Measurements from ENCODE around the gene CCDC71L.

CCDC71L gene

GRCh38 chr7:106658316-106659165 lies 2.4 kb downstream of the CCDC71L start:
- DNase-seq = no peak

- no peak for DNase-seq
These were observed 3.6 kb downstream of the CCDC71L start for GRCh38 chr7:106657085-106657991.

DNA sequence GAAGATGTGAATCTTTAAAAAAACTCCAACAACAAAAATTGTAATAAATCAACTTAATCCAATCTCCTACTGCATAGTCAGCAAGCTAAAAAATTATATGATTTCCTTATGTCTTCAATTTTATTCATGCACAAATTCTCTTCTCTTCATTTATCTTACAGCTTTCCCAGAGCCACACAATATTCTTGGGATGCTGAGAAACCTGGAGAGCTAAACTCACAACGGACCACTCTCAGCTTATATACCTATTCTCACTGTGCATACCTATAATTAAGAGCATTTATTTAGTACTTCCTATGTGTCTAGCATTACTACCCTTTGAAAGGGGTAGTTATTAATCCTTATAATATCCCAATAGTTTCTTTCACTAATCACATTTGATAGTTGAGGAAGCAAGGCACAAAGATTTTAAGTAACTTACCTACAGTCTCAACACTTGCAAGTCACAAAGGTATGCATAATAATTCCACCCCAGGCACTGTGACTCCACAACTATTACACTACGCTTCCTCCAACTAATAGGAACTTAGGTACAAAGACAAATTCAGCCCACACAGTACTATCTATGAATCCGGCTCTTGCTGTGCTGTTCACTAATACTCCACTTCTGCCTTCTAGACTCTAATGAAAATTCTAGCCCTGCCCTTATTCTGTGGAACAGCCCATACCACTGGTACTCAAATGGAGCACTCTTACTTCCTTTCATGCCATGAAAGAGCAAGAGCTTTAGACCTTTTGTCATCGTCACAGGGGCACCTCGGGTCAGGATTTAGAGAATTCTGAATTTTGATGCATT lies 5.1 kb downstream of the CCDC71L start:
- no peak for DNase-seq

- DNase-seq = no peak
These were observed 7.5 kb downstream of the CCDC71L start for GRCh38 chr7:106653488-106653887.

DNA sequence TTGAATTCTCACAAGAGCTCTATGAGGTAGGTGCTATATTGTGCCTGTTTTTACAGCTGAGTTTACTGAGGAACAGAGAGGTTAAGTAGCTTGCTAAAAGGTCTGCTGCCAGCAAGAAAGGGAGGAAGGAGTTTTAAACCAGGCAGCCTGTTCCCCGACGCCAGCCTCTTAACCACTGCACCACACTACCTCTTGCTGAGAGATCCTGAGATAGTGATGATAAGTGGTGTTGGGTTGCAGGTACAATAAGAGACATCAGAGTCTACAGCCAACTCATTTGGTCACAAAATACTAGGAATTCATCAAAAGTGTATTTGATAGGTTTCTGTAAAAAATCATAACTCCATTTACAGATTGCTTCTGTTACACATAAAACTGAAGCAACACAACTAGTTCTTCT lies 8.0 kb downstream of the CCDC71L start:
- no peak for DNase-seq

- no peak for DNase-seq
These were observed 8.9 kb downstream of the CCDC71L start for GRCh38 chr7:106652092-106652491.

DNA sequence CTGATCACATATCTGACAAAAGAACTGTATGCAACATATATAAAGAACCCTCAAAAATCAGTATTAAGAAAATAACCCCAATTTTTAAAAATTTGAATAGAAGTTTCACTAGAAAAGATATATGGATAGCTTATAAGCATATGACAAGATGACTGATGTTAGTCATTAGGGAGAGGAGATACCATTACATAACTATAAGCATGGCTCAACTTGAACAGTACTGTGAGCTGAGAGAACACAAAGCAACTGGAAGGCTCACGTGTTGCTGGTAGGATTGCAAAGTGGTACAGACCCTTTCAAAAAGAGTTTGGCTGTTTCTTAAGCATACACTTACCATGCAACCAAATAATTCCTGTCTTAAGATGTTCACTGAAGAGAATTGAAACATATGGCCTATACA lies 14.7 kb downstream of the CCDC71L start:
- DNase-seq = no peak

GRCh38 chr7:106644999-106645398 lies 16.0 kb downstream of the CCDC71L start:
- DNase-seq = no peak

- DNase-seq = no peak
These were observed 17.6 kb downstream of the CCDC71L start for GRCh38 chr7:106643216-106644000.

DNA sequence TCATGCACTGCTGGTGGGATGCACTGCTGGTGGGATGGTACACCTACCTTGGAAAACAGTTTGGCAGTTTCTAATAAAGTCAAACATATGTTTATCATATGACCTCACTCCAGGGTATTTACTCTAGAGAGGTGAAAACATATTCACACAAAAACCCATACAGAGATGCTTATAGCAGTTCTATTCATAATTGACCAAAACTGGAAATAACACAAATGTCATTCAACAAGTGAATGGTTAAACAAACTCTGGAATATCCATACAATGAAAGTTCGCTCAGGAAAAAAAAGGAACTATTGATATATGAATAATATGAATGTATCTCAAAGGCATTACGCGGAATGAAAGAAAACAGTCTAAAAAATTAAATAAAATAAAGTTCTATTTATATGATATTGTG lies 19.5 kb downstream of the CCDC71L start:
- DNase-seq = no peak

DNA sequence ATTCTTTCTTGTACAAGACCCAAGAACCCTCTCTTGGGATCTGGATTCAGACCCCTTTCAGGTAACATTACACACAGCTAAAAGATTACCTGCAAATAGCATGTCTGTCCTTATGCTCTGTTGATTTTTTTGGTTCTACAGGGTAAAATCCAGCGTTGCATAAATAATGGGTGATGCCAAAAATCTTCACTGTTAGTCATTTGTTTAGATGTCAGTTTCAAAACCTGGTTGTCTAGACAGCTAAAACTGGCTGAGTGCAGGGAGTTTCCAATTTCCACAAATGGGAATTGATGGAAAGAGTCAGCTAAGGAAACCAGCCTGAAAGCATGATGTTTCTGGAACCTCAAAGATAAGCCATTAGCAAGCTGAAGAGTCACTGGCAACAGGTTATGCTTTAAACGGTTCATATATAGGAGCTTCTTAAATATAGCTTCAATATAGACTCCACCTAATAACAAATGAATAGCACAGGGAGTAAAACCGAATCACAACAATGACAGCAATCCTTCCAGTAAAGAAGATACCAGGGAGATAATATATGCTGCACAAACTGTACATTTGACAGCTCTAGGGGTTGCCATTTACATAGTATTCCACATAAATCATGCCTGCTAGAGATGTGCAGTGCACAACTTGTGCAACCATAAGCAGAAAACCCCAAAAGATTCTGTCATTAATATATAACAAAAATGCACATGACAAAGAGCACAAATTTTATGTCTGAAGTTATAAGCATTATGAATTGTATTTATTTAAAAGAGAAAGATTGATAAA lies 20.4 kb downstream of the CCDC71L start:
- no peak for DNase-seq

DNA sequence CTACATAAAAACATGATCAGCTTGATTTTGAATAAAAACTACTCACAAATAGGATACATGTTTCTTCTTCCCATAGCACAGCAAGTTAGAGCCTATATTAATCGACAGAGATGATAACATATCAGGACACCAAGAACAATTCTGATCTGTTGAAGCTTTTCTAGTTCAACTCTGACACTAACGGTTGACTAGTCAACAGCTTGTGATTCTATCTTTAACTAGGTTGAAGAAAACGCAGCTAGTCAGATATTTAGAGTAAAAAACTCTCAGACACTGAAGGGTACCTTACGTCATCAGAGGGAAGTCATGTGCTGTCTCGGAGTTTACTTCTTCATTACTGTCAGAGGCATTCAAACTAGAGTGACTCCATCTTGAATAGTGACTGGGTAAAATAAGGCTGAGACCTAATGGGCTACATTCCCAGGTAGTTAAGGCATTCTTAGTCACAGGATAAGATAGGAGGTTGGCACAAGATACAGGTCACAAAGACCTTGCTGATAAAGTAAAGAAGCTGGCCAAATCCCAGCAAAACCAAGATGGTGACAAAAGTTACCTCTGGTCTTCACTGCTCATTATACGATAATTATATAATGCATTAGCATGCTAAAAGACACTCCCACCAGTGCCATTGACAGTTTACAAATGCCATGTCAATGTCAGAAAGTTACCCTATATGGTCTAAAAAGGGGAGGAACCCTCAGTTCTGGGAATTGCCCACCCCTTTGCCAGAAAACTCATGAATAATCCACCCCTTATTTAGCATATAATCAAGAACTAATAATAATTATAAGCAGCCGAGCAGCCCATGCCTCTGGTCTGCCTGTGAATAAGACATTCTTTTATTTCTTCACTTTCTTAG lies 21.3 kb downstream of the CCDC71L start:
- DNase-seq = no peak

DNA sequence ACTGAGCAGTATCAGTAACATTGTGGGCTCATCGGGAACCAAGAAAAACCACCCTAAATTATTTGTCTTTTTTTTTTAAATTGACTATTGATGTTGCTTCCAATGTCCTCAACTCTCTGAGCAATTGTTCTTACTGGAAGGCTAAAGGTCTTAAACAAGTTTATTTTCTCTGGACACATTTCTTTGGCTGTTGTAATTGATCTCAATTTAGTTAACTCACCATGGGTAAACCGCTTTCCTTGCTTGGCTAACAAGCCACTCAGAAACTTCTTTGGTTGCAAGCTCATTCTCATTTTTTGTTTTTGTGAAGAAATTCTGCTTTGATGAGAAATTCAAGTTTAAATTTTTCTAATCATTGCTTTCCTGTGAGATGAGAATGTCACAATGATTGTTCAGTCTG lies 25.5 kb downstream of the CCDC71L start:
- no peak for DNase-seq

DNA sequence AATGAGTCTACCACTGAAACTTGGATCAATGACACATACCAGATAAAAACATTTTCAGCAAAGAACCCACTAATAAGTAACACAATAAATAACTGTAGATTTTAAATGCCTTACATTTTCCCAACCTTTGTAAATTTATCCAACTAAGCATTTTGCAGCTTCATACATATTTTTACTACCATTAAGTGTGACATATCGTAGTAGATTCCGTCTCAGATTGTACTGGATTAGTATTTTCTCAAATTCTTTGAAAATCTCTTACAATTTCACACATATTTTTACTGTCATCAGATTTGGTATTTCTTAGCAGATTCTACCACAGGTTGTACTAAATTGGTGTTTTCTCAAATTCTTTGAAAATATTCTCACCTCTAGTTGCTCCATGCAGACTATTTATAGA lies 26.0 kb downstream of the CCDC71L start:
- DNase-seq = no peak

- no peak for DNase-seq
These were observed 30.3 kb downstream of the CCDC71L start for GRCh38 chr7:106630648-106631047.

DNA sequence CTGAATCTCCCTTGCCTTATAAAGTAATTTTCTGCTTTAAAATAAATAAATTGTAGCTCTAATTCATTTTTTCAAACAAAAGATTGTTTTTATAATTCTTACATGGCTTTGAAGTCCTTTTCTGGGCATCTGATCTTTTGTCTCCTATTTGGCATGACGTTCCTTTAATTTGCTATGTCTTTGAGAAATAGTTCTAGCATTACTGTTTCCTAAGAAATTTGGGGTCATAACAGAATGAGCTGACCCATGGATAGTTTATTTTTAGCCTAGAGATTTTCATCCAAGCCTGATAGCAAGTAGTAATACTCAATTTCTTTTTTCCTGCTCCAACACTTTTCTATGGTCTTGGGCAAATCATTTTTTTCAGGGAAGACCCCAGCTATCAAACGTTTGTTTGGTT lies 31.4 kb downstream of the CCDC71L start:
- DNase-seq = no peak

DNA sequence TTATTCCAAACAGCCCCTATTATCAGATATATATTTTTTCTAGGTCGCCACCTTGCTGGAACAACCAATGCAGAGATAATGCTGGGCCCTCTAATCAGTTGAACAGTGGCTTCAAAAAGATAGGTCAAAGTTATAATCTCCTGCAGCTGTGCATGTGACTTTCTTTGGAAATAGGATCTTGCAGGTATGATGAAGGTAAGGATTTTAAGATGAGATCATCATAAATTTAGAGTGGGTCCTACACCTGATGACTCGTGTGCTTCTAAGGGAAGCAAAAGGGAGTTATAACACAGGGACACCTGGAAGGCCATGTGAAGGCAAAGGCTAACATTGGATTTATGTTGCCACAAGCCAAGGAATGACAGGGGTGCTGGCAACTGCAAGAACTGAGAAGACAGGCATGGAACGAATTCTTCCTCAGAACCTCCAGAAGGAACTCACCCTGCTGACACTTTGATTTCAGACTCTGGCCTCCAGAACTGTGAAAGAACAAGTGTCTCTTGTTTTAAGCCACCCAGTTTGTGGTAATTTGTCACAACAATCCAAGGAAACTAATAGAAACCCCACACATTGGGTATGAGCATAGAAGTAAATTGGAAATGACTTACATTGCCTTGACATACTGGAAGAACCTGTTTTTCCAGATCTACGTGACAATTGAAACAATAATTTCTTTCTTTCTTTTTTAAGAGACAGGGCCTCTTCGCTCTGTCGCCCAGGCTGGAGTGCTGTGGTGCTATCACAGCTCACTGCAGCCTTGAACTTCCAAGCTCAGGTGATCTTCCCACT lies 34.4 kb downstream of the CCDC71L start:
- DNase-seq = no peak

DNA sequence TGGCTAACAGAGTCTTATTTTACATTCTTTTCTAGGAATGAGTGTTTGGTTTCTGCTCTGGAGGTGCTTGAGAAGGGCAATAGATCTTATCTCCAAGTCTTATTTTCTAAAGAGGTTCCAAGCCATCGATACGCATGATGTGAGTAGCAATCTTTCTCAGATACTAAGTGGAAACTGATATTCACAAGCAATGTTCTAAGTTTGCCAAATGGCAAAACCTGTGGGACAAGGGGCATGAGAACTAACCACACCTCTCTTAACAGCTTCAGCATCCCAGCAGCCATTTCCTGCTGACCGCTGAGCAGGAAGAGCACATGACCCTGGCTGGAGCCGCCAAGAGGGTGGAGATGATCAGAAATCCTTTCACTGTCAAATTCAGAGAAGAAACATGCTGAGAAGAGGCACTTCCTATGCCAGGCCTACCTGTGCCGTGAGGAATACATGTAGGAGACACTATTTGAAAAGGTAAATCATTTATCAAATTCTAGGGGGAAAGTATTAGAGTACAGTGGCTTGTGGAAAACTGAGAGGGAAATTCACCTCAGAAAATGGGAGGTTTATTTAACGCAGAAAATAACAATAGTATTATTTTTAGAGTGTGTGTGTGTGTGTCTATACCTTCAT lies 35.2 kb downstream of the CCDC71L start:
- no peak for DNase-seq

GRCh38 chr7:106623853-106624252 lies 37.1 kb downstream of the CCDC71L start:
- no peak for DNase-seq
